H1 (cell line): Measurements from ENCODE around the gene ARL14EPL. TPM values are rescaled to one million over a fixed set of nuclear protein-coding genes. Genes with fewer than 3 reads are reported as not detected.

Experiments
- ASH2L ChIP-seq: fragments of 200-600, 300-600 bp; sonication (generic); IDR thresholded peaks from one replicate; pipeline ENCODE4 v1.7.1; 2017; ENCODE audit warnings: low read length
- CBX5 ChIP-seq: fragments of 300-800, 300-1000 bp; sonication (generic); IDR thresholded peaks from 2 replicates; pipeline ENCODE4 v1.7.1; 2016; ENCODE audit warnings: antibody characterized with exemption, low read length, low read depth
- CBX8 ChIP-seq: fragments of 300-800, 300-1000 bp; sonication (generic); IDR thresholded peaks from 2 replicates; pipeline ENCODE4 v1.7.1; 2016; ENCODE audit warnings: low read depth, low read length, borderline replicate concordance
- CEBPB ChIP-seq: IDR thresholded peaks from 2 replicates; pipeline ENCODE4 v1.6.1; 2012; ENCODE audit warnings: low read depth, low read length
- CREB1 ChIP-seq: IDR thresholded peaks from 2 replicates; pipeline ENCODE4 v1.6.1; 2012; ENCODE audit warnings: inconsistent platforms
- CTBP2 ChIP-seq: IDR thresholded peaks from 2 replicates; pipeline ENCODE4 v1.7.0; 2011; ENCODE audit warnings: borderline replicate concordance, mild to moderate bottlenecking, moderate library complexity, mixed read lengths, low read length; ENCODE audit not compliant: insufficient read depth, insufficient read length
- GABPA ChIP-seq: IDR thresholded peaks from 2 replicates; pipeline ENCODE4 v1.6.1; 2011; ENCODE audit warnings: mild to moderate bottlenecking, low read length, moderate library complexity, borderline replicate concordance; ENCODE audit not compliant: insufficient read depth
- HDAC2 ChIP-seq, 2 experiments: fragments of 300-600 bp in 1 of 2; sonication (generic) in 1 of 2; IDR thresholded peaks; 2 replicates each; pipeline ENCODE4 v1.6.1; 2011 to 2012; ENCODE audit warnings: low read depth in 2 of 2, low read length in 2 of 2, mild to moderate bottlenecking in 2 of 2, moderate library complexity in 2 of 2, borderline replicate concordance in 1 of 2, inconsistent platforms in 1 of 2
- JUND ChIP-seq: IDR thresholded peaks from 2 replicates; pipeline ENCODE4 v1.6.1; 2011; ENCODE audit warnings: mild to moderate bottlenecking, improper control_type of control experiment, low read length
- KDM4A ChIP-seq: IDR thresholded peaks from one replicate; pipeline ENCODE4 v1.7.1; 2012; ENCODE audit warnings: low read depth, mild to moderate bottlenecking, moderate library complexity, low read length, inconsistent platforms; ENCODE audit not compliant: severe bottlenecking
- POLR2AphosphoS5 ChIP-seq: IDR thresholded peaks from 2 replicates; pipeline ENCODE4 v1.6.1; 2011; ENCODE audit warnings: low read depth, low read length
- RBBP5 ChIP-seq: IDR thresholded peaks from 2 replicates; pipeline ENCODE4 v1.7.1; 2012; ENCODE audit warnings: low read depth, mild to moderate bottlenecking, inconsistent platforms, low read length, moderate library complexity, borderline replicate concordance
- SIRT6 ChIP-seq: IDR thresholded peaks from one replicate; pipeline ENCODE4 v1.7.1; 2012; ENCODE audit warnings: low read length, inconsistent platforms
- YY1 ChIP-seq: IDR thresholded peaks from 2 replicates; pipeline ENCODE4 v1.6.1; 2011; ENCODE audit warnings: low read depth, mild to moderate bottlenecking, low read length
- polyA plus RNA-seq, 7 experiments: library from polyadenylated mRNA; depleted of rRNA in 3 of 7; stranded (reverse) in 5 of 7; unstranded in 2 of 7; fragments of >200 nt in 5 of 7; fragments of 200-250 nt in 2 of 7; gene quantifications; 1 replicate in 5 of 7; 2 replicates in 1 of 7; 4 replicates in 1 of 7; pipeline versions ENCODE4 v1.2.1 to v1.2.3, GENCODE V29; 2011 to 2013; ENCODE audit warnings: missing spikeins in 2 of 7, mixed read lengths in 2 of 7
- total RNA-seq: library from RNA; stranded (reverse); fragmentation: NEBNext Ultra II Directional; extraction: Animal tissue kit (Norgen Biotek cat#: 25700); gene quantifications from 2 replicates; pipeline ENCODE4 v1.2.1, GENCODE V29; 2021
- TF ChIP-seq, protein P1 (sequence below): IDR thresholded peaks from 2 replicates; pipeline ENCODE4 v1.6.1; 2011; ENCODE audit warnings: low read depth, mild to moderate bottlenecking, low read length; ENCODE audit not compliant: insufficient read depth
- TF ChIP-seq, protein P2 (sequence below): IDR thresholded peaks from 2 replicates; pipeline ENCODE4 v1.6.1; 2012; ENCODE audit warnings: inconsistent platforms
- TF ChIP-seq, protein P3 (sequence below): IDR thresholded peaks from 2 replicates; pipeline ENCODE4 v1.6.1; 2012; ENCODE audit warnings: low read length, inconsistent platforms
- TF ChIP-seq, protein P4 (sequence below), 3 experiments: IDR thresholded peaks; 1 replicate in 2 of 3; 2 replicates in 1 of 3; pipeline versions ENCODE4 v1.5.1 to v1.6.1; 2011; ENCODE audit warnings: low read length in 3 of 3, mild to moderate bottlenecking in 3 of 3, inconsistent platforms in 2 of 3, low read depth in 1 of 3, moderate library complexity in 1 of 3; ENCODE audit not compliant: insufficient read depth in 1 of 3; ENCODE audit errors: control extremely low read depth in 1 of 3

The ARL14EPL gene
- total and polyA plus RNA-seq, 2 of the 8 experiments (the other 6 are each of a cell fraction or from before 2014, with no cell fraction given), result not detected

DNA sequence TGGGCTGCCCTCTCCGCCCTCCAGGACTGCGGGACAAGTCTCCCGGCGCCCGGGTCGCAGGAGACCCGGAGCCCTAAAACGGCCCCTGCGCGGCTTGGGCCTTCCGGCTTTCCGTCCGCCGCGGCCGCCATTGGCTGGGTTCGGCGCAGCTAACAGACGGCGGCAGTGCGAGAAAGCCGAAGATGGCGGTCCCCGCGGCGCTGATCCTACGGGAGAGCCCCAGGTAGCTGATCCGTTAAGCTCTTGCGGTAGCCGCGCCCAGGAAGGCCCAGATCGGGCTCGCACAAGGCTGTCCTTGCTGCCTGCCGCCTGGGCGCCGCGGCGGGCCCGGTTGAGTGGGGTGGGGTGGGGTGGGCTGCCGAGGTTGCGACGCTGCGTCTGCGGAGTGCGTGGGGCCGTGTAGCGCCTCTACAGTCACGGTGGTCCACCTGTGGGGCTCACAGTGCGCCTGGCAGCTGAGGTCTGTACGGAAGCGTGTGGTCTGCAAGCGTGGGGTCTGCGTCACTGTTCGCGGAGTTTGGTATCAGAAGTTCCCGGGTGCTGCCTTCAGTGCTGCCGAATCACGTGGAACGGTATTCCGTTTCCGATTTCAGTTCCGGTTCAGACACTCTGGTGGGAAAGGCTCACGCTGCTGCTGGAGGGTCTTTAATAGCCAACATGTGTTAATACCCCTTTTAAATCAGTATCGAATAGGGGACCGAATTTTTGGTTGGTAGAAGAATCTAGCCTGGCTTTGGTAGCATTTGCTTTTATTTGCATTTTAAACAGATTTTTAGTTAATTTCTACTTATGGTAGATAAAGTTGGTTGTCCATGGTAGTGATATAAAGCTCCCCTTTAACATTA, 52.8 kb downstream of the ARL14EPL start, which contains the start of gene COMMD10 (continued):
- TF ChIP-seq KDM4A, result peak; percentile 88
- peak; percentile 88 for TF ChIP-seq RBBP5
- TF ChIP-seq CREB1, result peak; percentile 64
- no peak for TF ChIP-seq CEBPB
- TF ChIP-seq POLR2AphosphoS5, result peak; percentile 88
- TF ChIP-seq, protein P1, sequence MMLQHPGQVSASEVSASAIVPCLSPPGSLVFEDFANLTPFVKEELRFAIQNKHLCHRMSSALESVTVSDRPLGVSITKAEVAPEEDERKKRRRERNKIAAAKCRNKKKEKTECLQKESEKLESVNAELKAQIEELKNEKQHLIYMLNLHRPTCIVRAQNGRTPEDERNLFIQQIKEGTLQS, result no peak
- no peak for TF ChIP-seq CBX5
- TF ChIP-seq CBX8, result no peak
- TF ChIP-seq, protein P2, sequence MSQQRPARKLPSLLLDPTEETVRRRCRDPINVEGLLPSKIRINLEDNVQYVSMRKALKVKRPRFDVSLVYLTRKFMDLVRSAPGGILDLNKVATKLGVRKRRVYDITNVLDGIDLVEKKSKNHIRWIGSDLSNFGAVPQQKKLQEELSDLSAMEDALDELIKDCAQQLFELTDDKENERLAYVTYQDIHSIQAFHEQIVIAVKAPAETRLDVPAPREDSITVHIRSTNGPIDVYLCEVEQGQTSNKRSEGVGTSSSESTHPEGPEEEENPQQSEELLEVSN, result peak; percentile 79
- peak; percentile 96 for TF ChIP-seq YY1
- no peak for TF ChIP-seq JUND
- TF ChIP-seq SIRT6, result no peak
- TF ChIP-seq, protein P3, sequence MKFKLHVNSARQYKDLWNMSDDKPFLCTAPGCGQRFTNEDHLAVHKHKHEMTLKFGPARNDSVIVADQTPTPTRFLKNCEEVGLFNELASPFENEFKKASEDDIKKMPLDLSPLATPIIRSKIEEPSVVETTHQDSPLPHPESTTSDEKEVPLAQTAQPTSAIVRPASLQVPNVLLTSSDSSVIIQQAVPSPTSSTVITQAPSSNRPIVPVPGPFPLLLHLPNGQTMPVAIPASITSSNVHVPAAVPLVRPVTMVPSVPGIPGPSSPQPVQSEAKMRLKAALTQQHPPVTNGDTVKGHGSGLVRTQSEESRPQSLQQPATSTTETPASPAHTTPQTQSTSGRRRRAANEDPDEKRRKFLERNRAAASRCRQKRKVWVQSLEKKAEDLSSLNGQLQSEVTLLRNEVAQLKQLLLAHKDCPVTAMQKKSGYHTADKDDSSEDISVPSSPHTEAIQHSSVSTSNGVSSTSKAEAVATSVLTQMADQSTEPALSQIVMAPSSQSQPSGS, result no peak
- TF ChIP-seq HDAC2 (IDR thresholded peaks at IDR 0.05; ENCODE audit: borderline replicate concordance in 1 of 2, low read depth in 2 of 2, low read length in 2 of 2), result no peak; a peak in 1 of 4 replicates
- no peak for TF ChIP-seq GABPA
- TF ChIP-seq, protein P4, sequence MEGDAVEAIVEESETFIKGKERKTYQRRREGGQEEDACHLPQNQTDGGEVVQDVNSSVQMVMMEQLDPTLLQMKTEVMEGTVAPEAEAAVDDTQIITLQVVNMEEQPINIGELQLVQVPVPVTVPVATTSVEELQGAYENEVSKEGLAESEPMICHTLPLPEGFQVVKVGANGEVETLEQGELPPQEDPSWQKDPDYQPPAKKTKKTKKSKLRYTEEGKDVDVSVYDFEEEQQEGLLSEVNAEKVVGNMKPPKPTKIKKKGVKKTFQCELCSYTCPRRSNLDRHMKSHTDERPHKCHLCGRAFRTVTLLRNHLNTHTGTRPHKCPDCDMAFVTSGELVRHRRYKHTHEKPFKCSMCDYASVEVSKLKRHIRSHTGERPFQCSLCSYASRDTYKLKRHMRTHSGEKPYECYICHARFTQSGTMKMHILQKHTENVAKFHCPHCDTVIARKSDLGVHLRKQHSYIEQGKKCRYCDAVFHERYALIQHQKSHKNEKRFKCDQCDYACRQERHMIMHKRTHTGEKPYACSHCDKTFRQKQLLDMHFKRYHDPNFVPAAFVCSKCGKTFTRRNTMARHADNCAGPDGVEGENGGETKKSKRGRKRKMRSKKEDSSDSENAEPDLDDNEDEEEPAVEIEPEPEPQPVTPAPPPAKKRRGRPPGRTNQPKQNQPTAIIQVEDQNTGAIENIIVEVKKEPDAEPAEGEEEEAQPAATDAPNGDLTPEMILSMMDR (IDR thresholded peaks at IDR 0.05; ENCODE audit: control extremely low read depth in 1 of 3, insufficient read depth in 1 of 3, low read depth in 1 of 3, low read length in 3 of 3), result no peak
- TF ChIP-seq CTBP2, result no peak
- peak; percentile 79 for TF ChIP-seq ASH2L
